ENCODE measurements around the gene CDS2. TPM values are rescaled to one million over a fixed set of nuclear protein-coding genes. Genes with fewer than 3 reads are reported as not detected.
A peak's percentile ranks its signal among the peaks of the same experiment; 100 is the strongest.

The CDS2 gene
- total and polyA plus RNA-seq, 8 donors = 2.1 to 88.1 (median 14.7) TPM

GRCh38 chr20:5180933-5181332, 54.1 kb downstream of the CDS2 start:
- H3K4me3 ChIP-seq = no peak overlapping the region
- intact Hi-C loops (cut with DNase I; ENCODE audit: low total_unique reads) = no loop called here
- WGBS, 5 donors = 37 to 68% (median 50%) methylated on average over 3 of the region's 3 CpGs
- peaks cover 19 to 95% (median 88%) of the 10 kb centered on the region in 4 donors for H3K36me3 ChIP-seq
- H3K27ac ChIP-seq = peak overlapping the region in 1 of 5 donors; percentile 31
- H3K9me3 ChIP-seq = no peaks in the 10 kb centered on the region
- no peak for DNase-seq
- TF ChIP-seq EP300 (IDR thresholded peaks at IDR 0.05) (no peak), POLR2A (IDR thresholded peaks at IDR 0.05) (no peak), POLR2AphosphoS5 (IDR thresholded peaks at IDR 0.05) (no peak), CTCF (IDR thresholded peaks at IDR 0.05) (no peak)
- H3K4me1 ChIP-seq = peaks cover 0 to 17% (median 8%) of the 10 kb centered on the region in 4 donors
- no peaks in the 10 kb centered on the region for H3K27me3 ChIP-seq

DNA sequence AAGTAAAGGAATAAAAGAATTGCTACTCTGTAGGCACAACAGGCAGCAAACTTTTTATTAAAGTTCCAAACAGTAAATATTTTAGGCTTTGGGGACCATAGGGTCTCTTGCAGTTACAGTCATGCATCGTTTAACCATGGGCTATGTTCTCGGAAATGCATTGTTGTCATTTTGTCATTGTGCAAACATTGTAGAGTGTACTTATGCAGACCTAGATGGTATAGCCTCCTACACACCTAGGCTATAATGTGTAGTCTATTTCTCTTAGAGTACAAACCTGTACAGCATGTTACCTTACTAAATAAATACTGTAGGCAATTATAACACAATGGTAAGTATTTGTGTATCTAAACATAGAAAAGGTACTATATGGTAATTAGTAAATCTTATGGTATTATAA, 54.7 kb downstream of the CDS2 start:
- peaks cover 0 to 17% (median 8%) of the 10 kb centered on the region in 4 donors for H3K4me1 ChIP-seq
- H3K9me3 ChIP-seq = no peaks in the 10 kb centered on the region
- no peak for DNase-seq
- peak overlapping the region in 1 of 5 donors; percentile 31 for H3K27ac ChIP-seq
- peaks cover 19 to 95% (median 88%) of the 10 kb centered on the region in 4 donors for H3K36me3 ChIP-seq
- H3K27me3 ChIP-seq = no peaks in the 10 kb centered on the region
- H3K4me3 ChIP-seq = no peak overlapping the region
- 32 to 63% (median 45%) methylated on average over 2 of the region's 2 CpGs for whole genome bisulfite sequencing, 5 donors
- TF ChIP-seq CTCF (IDR thresholded peaks at IDR 0.05) (no peak), POLR2AphosphoS5 (IDR thresholded peaks at IDR 0.05) (no peak), EP300 (IDR thresholded peaks at IDR 0.05) (no peak), POLR2A (IDR thresholded peaks at IDR 0.05) (no peak)
- intact Hi-C loops (cut with DNase I; ENCODE audit: low total_unique reads) = no loop called here

DNA sequence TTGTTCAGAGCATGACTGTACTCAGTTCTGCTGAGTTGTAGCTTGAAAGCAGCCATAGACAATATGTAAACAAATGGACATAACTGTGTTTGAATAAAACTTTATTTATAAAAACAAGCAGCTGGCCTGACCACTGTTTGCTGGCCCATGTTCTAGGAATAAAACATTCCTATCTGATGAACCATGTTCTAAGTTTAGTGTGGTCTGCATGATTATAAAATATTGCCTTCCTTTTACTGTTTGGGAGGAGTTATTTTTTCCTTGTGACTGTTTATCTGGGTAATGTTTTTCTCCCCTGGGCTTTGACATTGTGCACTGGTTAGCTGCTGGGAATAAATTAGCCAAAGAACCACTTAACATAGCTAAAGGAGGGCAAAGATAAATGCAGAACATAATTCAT, 55.1 kb downstream of the CDS2 start:
- Histone ChIP-seq H3K4me1 (peaks cover 0 to 17% (median 8%) of the 10 kb centered on the region in 4 donors), H3K27ac (no peak overlapping the region), H3K36me3 (peaks cover 18 to 95% (median 88%) of the 10 kb centered on the region in 4 donors)

DNA sequence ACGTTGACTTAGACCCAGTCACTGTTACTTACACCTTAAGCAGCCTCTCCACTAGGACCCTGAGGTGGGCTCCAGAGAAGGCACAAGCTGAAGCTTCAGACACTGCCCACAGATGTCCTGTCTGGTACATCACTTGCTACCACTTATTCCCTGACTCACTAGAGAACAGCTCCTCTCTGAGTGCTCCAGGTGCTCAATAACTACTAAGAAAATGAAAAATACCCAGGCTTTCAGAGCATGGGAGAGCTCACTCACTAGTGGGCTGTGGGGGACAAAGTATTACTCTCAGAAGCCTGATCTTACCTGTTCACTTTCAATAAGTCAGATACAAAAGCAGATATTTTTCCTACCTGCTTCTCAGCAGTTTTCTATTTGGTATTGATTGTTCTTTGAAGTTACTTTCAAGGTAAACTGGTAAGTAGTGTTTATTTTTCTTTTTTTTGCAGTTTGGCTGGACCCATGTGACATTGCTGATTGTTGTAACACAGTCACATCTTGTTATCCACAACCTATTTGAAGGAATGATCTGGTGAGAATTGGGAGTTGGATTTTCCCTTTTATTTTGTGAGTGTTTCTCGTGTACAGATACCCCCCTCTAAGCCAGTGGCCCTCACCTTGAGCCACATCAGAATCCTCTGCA, 55.9 kb downstream of the CDS2 start:
- Histone ChIP-seq H3K36me3 (peaks cover 16 to 95% (median 88%) of the 10 kb centered on the region in 4 donors), H3K27ac (peak overlapping the region in 1 of 5 donors; percentile 40), H3K27me3 (no peaks in the 10 kb centered on the region), H3K9me3 (no peaks in the 10 kb centered on the region), H3K4me3 (no peak overlapping the region), H3K4me1 (peaks cover 0 to 17% (median 8%) of the 10 kb centered on the region in 4 donors)
- 70 to 96% (median 96%) methylated on average over 2 of the region's 2 CpGs for WGBS, 5 donors
- no peak for DNase-seq
- TF ChIP-seq EP300 (IDR thresholded peaks at IDR 0.05) (no peak), POLR2AphosphoS5 (IDR thresholded peaks at IDR 0.05) (no peak), POLR2A (IDR thresholded peaks at IDR 0.05) (no peak), CTCF (IDR thresholded peaks at IDR 0.05) (no peak)
- intact Hi-C loops (cut with DNase I; ENCODE audit: low total_unique reads) = no loop called here

More for the DNA sequence above, 55.1 kb downstream of the CDS2 start:
- no peaks in the 10 kb centered on the region for H3K27me3 ChIP-seq
- H3K9me3 ChIP-seq = no peaks in the 10 kb centered on the region
- H3K4me3 ChIP-seq = no peak overlapping the region
- no peak for DNase-seq
- intact Hi-C loops (cut with DNase I; ENCODE audit: low total_unique reads) = no loop called here
- TF ChIP-seq EP300 (IDR thresholded peaks at IDR 0.05) = no peak
- no peak for TF ChIP-seq POLR2A (IDR thresholded peaks at IDR 0.05)
- TF ChIP-seq CTCF (IDR thresholded peaks at IDR 0.05) = no peak
- TF ChIP-seq POLR2AphosphoS5 (IDR thresholded peaks at IDR 0.05) = no peak

Measured in stomach (tissue), 9 donors.